DOHH2 (cell line): ENCODE data around the gene OGFOD2.

ENCODE experiments used
- EZH2phosphoT487 ChIP-seq: fragments of 200-600 bp; sonication (generic); IDR thresholded peaks from 2 replicates; pipeline ENCODE4 v1.6.1; 2017; ENCODE audit warnings: borderline replicate concordance, mild to moderate bottlenecking, antibody characterized with exemption, low read length, moderate library complexity, mixed read lengths
- TF ChIP-seq, protein P1 (sequence below): fragments of 200-600 bp; sonication (generic); IDR thresholded peaks from one replicate; pipeline ENCODE4 v1.5.1; 2014; ENCODE audit warnings: antibody characterized with exemption, mild to moderate bottlenecking, low read depth, low read length; ENCODE audit not compliant: poor library complexity, severe bottlenecking

DNA sequence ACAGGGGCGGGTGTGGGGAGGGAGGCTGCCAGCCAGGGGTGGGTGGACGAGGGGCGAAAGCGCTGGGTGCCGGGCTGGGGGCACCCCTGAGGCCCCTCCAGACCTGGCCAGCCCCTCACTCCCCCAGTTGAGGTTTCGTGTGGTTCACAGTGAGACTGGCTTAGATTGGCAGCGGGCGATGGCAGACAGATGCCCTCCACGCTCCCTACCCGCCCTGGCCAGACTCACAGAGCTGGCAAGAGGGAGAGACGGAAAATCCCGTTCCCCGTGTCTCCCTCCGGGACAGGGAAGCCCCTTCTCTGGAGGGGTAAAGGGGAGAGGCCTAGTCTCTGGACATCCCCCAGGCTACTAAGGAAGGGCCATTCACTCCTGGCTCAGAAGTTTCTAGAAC lies 45.9 kb upstream of the OGFOD2 start:
- no peak for TF ChIP-seq EZH2phosphoT487
- TF ChIP-seq, protein P1, sequence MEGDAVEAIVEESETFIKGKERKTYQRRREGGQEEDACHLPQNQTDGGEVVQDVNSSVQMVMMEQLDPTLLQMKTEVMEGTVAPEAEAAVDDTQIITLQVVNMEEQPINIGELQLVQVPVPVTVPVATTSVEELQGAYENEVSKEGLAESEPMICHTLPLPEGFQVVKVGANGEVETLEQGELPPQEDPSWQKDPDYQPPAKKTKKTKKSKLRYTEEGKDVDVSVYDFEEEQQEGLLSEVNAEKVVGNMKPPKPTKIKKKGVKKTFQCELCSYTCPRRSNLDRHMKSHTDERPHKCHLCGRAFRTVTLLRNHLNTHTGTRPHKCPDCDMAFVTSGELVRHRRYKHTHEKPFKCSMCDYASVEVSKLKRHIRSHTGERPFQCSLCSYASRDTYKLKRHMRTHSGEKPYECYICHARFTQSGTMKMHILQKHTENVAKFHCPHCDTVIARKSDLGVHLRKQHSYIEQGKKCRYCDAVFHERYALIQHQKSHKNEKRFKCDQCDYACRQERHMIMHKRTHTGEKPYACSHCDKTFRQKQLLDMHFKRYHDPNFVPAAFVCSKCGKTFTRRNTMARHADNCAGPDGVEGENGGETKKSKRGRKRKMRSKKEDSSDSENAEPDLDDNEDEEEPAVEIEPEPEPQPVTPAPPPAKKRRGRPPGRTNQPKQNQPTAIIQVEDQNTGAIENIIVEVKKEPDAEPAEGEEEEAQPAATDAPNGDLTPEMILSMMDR: no peak
